H1 (cell line): ENCODE measurements around the gene BRCA1. TPM values are rescaled to one million over a fixed set of nuclear protein-coding genes. Genes with fewer than 3 reads are reported as not detected.

Experiments
- CEBPB ChIP-seq: IDR thresholded peaks from 2 replicates; pipeline ENCODE4 v1.6.1; 2012; ENCODE audit warnings: low read depth, low read length
- EP300 ChIP-seq, 2 experiments: IDR thresholded peaks; 1 replicate in 1 of 2; 2 replicates in 1 of 2; pipeline ENCODE4 v1.6.1; 2011 to 2012; ENCODE audit warnings: low read depth in 2 of 2, low read length in 2 of 2, mild to moderate bottlenecking in 2 of 2, borderline replicate concordance in 1 of 2, inconsistent platforms in 1 of 2, moderate library complexity in 1 of 2
- POLR2A ChIP-seq, 2 experiments: IDR thresholded peaks; 1 replicate in 1 of 2; 2 replicates in 1 of 2; pipeline ENCODE4 v1.6.1; 2011; ENCODE audit warnings: low read depth in 2 of 2, low read length in 2 of 2, mild to moderate bottlenecking in 2 of 2; ENCODE audit errors: control extremely low read depth in 1 of 2
- RBBP5 ChIP-seq: IDR thresholded peaks from 2 replicates; pipeline ENCODE4 v1.7.1; 2012; ENCODE audit warnings: low read depth, mild to moderate bottlenecking, inconsistent platforms, low read length, moderate library complexity, borderline replicate concordance
- SIX5 ChIP-seq: IDR thresholded peaks from 2 replicates; pipeline ENCODE4 v1.6.1; 2011; ENCODE audit warnings: mild to moderate bottlenecking, low read depth, low read length
- SP2 ChIP-seq: IDR thresholded peaks from 2 replicates; pipeline ENCODE4 v1.6.1; 2012; ENCODE audit warnings: mild to moderate bottlenecking, low read length, inconsistent platforms
- TAF7 ChIP-seq: optimal IDR thresholded peaks from 2 replicates; pipeline ENCODE3; 2011; ENCODE audit warnings: low read depth, mild to moderate bottlenecking, inconsistent platforms, low read length, moderate library complexity, borderline replicate concordance
- polyA plus RNA-seq, 7 experiments: library from polyadenylated mRNA; depleted of rRNA in 3 of 7; stranded (reverse) in 5 of 7; unstranded in 2 of 7; fragments of >200 nt in 5 of 7; fragments of 200-250 nt in 2 of 7; gene quantifications; 1 replicate in 5 of 7; 2 replicates in 1 of 7; 4 replicates in 1 of 7; pipeline versions ENCODE4 v1.2.1 to v1.2.3, GENCODE V29; 2011 to 2013; ENCODE audit warnings: missing spikeins in 2 of 7, mixed read lengths in 2 of 7
- total RNA-seq: library from RNA; stranded (reverse); fragmentation: NEBNext Ultra II Directional; extraction: Animal tissue kit (Norgen Biotek cat#: 25700); gene quantifications from 2 replicates; pipeline ENCODE4 v1.2.1, GENCODE V29; 2021
- TF ChIP-seq, protein P1 (sequence below): fragments of 300-600 bp; sonication (generic); IDR thresholded peaks from 2 replicates; pipeline ENCODE4 v1.7.1; 2012; ENCODE audit warnings: low read length, moderate library complexity, mild to moderate bottlenecking, inconsistent platforms; ENCODE audit not compliant: insufficient replicate concordance
- TF ChIP-seq, protein P2 (sequence below): IDR thresholded peaks from 2 replicates; pipeline ENCODE4 v1.6.1; 2011; ENCODE audit warnings: low read depth, mild to moderate bottlenecking, low read length; ENCODE audit not compliant: insufficient read depth

BRCA1 gene
- total and polyA plus RNA-seq, 2 of the 8 experiments (the other 6 are each of a cell fraction or from before 2014, with no cell fraction given), result 30.7 to 39.2 TPM

DNA sequence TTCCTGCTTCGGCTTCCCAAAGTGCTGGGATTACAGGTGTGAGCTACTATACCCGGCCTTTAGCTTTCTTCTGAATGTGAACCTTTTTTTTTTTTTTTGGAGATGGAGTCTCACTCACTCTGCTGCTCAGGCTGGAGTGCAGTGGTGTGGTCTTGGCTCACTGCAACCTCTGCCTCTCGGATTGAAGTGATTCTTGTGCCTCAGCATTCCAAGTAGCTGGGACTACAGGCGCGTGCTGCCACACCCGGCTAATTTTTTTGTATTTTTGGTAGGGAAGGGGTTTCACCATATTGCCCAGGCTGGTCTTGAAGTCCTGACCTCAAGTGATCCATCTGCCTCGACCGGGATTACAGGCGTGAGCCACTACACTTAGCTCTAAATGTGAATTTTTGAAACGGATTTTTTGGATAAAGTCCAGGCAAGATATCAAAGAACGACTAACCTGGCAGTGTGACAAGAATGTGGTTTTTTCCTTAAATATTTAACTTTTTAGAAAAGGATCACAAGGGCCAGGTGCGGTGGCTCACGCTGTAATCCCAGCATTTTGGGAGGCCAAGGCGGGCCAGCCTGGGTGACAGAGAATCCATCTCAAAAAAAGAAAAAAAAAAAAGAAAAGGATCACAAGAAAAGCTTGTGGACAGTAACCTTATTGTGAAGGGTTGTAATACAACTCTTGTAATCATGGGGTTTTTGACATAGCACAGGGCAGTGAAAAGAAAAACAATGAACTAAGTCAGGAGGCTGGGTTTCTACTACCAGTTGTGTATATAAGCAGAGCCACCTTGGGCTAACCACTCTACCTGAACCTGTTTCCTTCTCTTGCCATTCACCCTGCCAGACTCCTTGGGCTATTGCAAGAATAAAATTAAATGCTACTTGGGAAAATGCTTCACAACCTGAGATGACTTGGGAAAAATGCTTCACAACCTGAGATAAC is 6.2 kb downstream of the BRCA1 start (continued):
- TF ChIP-seq, protein P1, sequence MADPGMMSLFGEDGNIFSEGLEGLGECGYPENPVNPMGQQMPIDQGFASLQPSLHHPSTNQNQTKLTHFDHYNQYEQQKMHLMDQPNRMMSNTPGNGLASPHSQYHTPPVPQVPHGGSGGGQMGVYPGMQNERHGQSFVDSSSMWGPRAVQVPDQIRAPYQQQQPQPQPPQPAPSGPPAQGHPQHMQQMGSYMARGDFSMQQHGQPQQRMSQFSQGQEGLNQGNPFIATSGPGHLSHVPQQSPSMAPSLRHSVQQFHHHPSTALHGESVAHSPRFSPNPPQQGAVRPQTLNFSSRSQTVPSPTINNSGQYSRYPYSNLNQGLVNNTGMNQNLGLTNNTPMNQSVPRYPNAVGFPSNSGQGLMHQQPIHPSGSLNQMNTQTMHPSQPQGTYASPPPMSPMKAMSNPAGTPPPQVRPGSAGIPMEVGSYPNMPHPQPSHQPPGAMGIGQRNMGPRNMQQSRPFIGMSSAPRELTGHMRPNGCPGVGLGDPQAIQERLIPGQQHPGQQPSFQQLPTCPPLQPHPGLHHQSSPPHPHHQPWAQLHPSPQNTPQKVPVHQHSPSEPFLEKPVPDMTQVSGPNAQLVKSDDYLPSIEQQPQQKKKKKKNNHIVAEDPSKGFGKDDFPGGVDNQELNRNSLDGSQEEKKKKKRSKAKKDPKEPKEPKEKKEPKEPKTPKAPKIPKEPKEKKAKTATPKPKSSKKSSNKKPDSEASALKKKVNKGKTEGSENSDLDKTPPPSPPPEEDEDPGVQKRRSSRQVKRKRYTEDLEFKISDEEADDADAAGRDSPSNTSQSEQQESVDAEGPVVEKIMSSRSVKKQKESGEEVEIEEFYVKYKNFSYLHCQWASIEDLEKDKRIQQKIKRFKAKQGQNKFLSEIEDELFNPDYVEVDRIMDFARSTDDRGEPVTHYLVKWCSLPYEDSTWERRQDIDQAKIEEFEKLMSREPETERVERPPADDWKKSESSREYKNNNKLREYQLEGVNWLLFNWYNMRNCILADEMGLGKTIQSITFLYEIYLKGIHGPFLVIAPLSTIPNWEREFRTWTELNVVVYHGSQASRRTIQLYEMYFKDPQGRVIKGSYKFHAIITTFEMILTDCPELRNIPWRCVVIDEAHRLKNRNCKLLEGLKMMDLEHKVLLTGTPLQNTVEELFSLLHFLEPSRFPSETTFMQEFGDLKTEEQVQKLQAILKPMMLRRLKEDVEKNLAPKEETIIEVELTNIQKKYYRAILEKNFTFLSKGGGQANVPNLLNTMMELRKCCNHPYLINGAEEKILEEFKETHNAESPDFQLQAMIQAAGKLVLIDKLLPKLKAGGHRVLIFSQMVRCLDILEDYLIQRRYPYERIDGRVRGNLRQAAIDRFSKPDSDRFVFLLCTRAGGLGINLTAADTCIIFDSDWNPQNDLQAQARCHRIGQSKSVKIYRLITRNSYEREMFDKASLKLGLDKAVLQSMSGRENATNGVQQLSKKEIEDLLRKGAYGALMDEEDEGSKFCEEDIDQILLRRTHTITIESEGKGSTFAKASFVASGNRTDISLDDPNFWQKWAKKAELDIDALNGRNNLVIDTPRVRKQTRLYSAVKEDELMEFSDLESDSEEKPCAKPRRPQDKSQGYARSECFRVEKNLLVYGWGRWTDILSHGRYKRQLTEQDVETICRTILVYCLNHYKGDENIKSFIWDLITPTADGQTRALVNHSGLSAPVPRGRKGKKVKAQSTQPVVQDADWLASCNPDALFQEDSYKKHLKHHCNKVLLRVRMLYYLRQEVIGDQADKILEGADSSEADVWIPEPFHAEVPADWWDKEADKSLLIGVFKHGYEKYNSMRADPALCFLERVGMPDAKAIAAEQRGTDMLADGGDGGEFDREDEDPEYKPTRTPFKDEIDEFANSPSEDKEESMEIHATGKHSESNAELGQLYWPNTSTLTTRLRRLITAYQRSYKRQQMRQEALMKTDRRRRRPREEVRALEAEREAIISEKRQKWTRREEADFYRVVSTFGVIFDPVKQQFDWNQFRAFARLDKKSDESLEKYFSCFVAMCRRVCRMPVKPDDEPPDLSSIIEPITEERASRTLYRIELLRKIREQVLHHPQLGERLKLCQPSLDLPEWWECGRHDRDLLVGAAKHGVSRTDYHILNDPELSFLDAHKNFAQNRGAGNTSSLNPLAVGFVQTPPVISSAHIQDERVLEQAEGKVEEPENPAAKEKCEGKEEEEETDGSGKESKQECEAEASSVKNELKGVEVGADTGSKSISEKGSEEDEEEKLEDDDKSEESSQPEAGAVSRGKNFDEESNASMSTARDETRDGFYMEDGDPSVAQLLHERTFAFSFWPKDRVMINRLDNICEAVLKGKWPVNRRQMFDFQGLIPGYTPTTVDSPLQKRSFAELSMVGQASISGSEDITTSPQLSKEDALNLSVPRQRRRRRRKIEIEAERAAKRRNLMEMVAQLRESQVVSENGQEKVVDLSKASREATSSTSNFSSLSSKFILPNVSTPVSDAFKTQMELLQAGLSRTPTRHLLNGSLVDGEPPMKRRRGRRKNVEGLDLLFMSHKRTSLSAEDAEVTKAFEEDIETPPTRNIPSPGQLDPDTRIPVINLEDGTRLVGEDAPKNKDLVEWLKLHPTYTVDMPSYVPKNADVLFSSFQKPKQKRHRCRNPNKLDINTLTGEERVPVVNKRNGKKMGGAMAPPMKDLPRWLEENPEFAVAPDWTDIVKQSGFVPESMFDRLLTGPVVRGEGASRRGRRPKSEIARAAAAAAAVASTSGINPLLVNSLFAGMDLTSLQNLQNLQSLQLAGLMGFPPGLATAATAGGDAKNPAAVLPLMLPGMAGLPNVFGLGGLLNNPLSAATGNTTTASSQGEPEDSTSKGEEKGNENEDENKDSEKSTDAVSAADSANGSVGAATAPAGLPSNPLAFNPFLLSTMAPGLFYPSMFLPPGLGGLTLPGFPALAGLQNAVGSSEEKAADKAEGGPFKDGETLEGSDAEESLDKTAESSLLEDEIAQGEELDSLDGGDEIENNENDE, result no peak
- TF ChIP-seq RBBP5, result no peak
- TF ChIP-seq EP300 (IDR thresholded peaks at IDR 0.05; ENCODE audit: borderline replicate concordance in 1 of 2, low read depth in 2 of 2, low read length in 2 of 2), result no peak
- no peak for TF ChIP-seq SIX5
- no peak for TF ChIP-seq POLR2A (IDR thresholded peaks at IDR 0.05; ENCODE audit: control extremely low read depth in 1 of 2, low read depth in 2 of 2, low read length in 2 of 2)
- TF ChIP-seq, protein P2, sequence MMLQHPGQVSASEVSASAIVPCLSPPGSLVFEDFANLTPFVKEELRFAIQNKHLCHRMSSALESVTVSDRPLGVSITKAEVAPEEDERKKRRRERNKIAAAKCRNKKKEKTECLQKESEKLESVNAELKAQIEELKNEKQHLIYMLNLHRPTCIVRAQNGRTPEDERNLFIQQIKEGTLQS, result no peak
- no peak for TF ChIP-seq CEBPB
- TF ChIP-seq SP2, result no peak
- no peak for TF ChIP-seq TAF7
